Hepatocyte (in vitro differentiated cells): ENCODE data around the gene TMEM41A. TPM values are rescaled to one million over a fixed set of nuclear protein-coding genes. Genes with fewer than 3 reads are reported as not detected.

Experiments
- DNase-seq: peaks from one replicate; pipeline ENCODE4 v3.0.0-alpha.2; 2016; ENCODE audit warnings: low spot score
- H2AFZ ChIP-seq: fragments of 200-600 bp; sonication (generic); 2 replicates; pipeline ENCODE4 v1.6.0; 2016; ENCODE audit warnings: antibody characterized with exemption, mild to moderate bottlenecking
- H3K27ac ChIP-seq: fragments of 200-600 bp; sonication (generic); 2 replicates; pipeline ENCODE4 v1.5.1; 2016; ENCODE audit warnings: mild to moderate bottlenecking
- H3K27me3 ChIP-seq: fragments of 200-600 bp; sonication (generic); 2 replicates; pipeline ENCODE4 v1.6.1; 2016
- H3K36me3 ChIP-seq: fragments of 200-600 bp; sonication (generic); replicated peaks from 2 replicates; pipeline ENCODE4 v1.5.1; 2016; ENCODE audit warnings: low read depth; ENCODE audit not compliant: insufficient read depth
- H3K4me1 ChIP-seq: fragments of 200-600 bp; sonication (generic); 2 replicates; pipeline ENCODE4 v1.5.1; 2016; ENCODE audit warnings: mild to moderate bottlenecking, moderate library complexity; ENCODE audit not compliant: insufficient read depth
- H3K4me2 ChIP-seq: fragments of 200-600 bp; sonication (generic); 2 replicates; pipeline ENCODE4 v1.6.0; 2016
- H3K4me3 ChIP-seq: fragments of 200-600 bp; sonication (generic); 2 replicates; pipeline ENCODE4 v1.5.1; 2016; ENCODE audit warnings: mild to moderate bottlenecking
- H3K79me2 ChIP-seq: fragments of 200-600 bp; sonication (generic); 2 replicates; pipeline ENCODE4 v1.6.0; 2017; ENCODE audit warnings: mild to moderate bottlenecking
- H3K9me2 ChIP-seq: fragments of 200-600 bp; sonication (generic); replicated peaks from 2 replicates; pipeline ENCODE4 v1.6.0; 2017; ENCODE audit warnings: mild to moderate bottlenecking; ENCODE audit not compliant: insufficient read depth
- H3K9me3 ChIP-seq: fragments of 200-600 bp; sonication (generic); 2 replicates; pipeline ENCODE4 v1.5.1; 2016; ENCODE audit warnings: low read depth, mild to moderate bottlenecking
- H4K20me1 ChIP-seq: fragments of 200-600 bp; sonication (generic); 2 replicates; pipeline ENCODE4 v1.6.0; 2016; ENCODE audit warnings: mild to moderate bottlenecking; ENCODE audit not compliant: insufficient read depth, poor library complexity, severe bottlenecking
- CTCF ChIP-seq: fragments of 200-600 bp; sonication (generic); IDR thresholded peaks from 2 replicates; pipeline ENCODE4 v1.5.1; 2016; ENCODE audit warnings: antibody characterized with exemption, mild to moderate bottlenecking; ENCODE audit not compliant: poor library complexity
- EZH2 ChIP-seq: fragments of 200-600 bp; sonication (generic); IDR thresholded peaks from 2 replicates; pipeline ENCODE4 v1.6.1; 2016; ENCODE audit warnings: antibody characterized with exemption, mild to moderate bottlenecking, borderline replicate concordance
- EZH2phosphoT487 ChIP-seq: fragments of 200-600 bp; sonication (generic); IDR thresholded peaks from one replicate; pipeline ENCODE4 v1.6.1; 2018; ENCODE audit warnings: antibody characterized with exemption, mild to moderate bottlenecking, low read depth, moderate library complexity; ENCODE audit not compliant: unreplicated experiment, severe bottlenecking
- WGBS: methylation state at CpG from one replicate; pipeline ENCODE4 v1.1.6; 2016; ENCODE audit warnings: low lambda C conversion rate; ENCODE audit errors: missing lambda C conversion rate; 5-methylcytosine and 5-hydroxymethylcytosine counted together
- polyA plus RNA-seq: library from polyadenylated mRNA; unstranded; fragments of >200 nt; fragmentation: Nextera tagmentation; extraction: Ambion mirVana; gene quantifications from 2 replicates; pipeline ENCODE4 v1.2.1, GENCODE V29; 2016
- total RNA-seq: library from RNA; depleted of rRNA; stranded (reverse); fragments of >200 nt; gene quantifications from 2 replicates; pipeline ENCODE4 v1.2.3, GENCODE V29; 2014

The TMEM41A gene
- total and polyA plus RNA-seq, 2 experiments from 2014 or later = 43.4 to 62.4 TPM

GRCh38 chr3:185537369-185537970 lies 38.6 kb upstream of the TMEM41A start:
- Histone ChIP-seq H3K4me2 (peak overlapping the region; percentile 49), H3K4me3 (no peak overlapping the region), H3K4me1 (no peaks in the 10 kb centered on the region), H3K9me3 (no peaks in the 10 kb centered on the region), H3K36me3 (no peaks in the 10 kb centered on the region), H4K20me1 (no peaks in the 10 kb centered on the region), H3K27me3 (no peaks in the 10 kb centered on the region), H2AFZ (no peak overlapping the region), H3K9me2 (no peaks in the 10 kb centered on the region), H3K27ac (peak overlapping the region; percentile 95), H3K79me2 (no peaks in the 10 kb centered on the region)
- TF ChIP-seq EZH2 (no peak), EZH2phosphoT487 (no peak), CTCF (no peak)
- 72% methylated on average over 9 of the region's 9 CpGs for WGBS
- DNase-seq = peak; percentile 87

- Histone ChIP-seq H2AFZ (no peak overlapping the region), H3K36me3 (no peaks in the 10 kb centered on the region), H3K4me1 (no peaks in the 10 kb centered on the region), H4K20me1 (no peaks in the 10 kb centered on the region), H3K79me2 (no peaks in the 10 kb centered on the region), H3K9me2 (no peaks in the 10 kb centered on the region), H3K4me2 (no peak overlapping the region), H3K9me3 (no peaks in the 10 kb centered on the region), H3K4me3 (no peak overlapping the region), H3K27me3 (no peaks in the 10 kb centered on the region), H3K27ac (no peak overlapping the region)
- DNase-seq = no peak
- TF ChIP-seq CTCF (no peak), EZH2 (no peak), EZH2phosphoT487 (no peak)
- WGBS = 85% methylated on average over 2 of the region's 2 CpGs
Observed at GRCh38 chr3:185534511-185534910, 35.7 kb upstream of the TMEM41A start.

GRCh38 chr3:185532901-185533300 lies 34.1 kb upstream of the TMEM41A start:
- no peak for TF ChIP-seq CTCF
- no peak for TF ChIP-seq EZH2phosphoT487
- TF ChIP-seq EZH2 = no peak
- H3K4me2 ChIP-seq = no peak overlapping the region
- no peaks in the 10 kb centered on the region for H3K4me1 ChIP-seq
- no peaks in the 10 kb centered on the region for H3K79me2 ChIP-seq
- no peaks in the 10 kb centered on the region for H3K27me3 ChIP-seq
- no peaks in the 10 kb centered on the region for H3K9me3 ChIP-seq
- WGBS = 64% methylated on average over 5 of the region's 5 CpGs
- H4K20me1 ChIP-seq = no peaks in the 10 kb centered on the region
- H3K4me3 ChIP-seq = no peak overlapping the region
- no peak for DNase-seq
- no peaks in the 10 kb centered on the region for H3K9me2 ChIP-seq
- no peak overlapping the region for H3K27ac ChIP-seq
- H2AFZ ChIP-seq = no peak overlapping the region
- H3K36me3 ChIP-seq = no peaks in the 10 kb centered on the region
